Embryonic facial prominence (tissue), 1 donor: ENCODE data around the gene IKZF3.
"Not testable (repeated sequence)": the region's sequence is repeated elsewhere in the genome, so short reads cannot be mapped to it uniquely, and the experiment has no call there.

Source experiments
- DNase-seq: peaks from one replicate; pipeline ENCODE4 v3.0.0-alpha.2; 2016; ENCODE audit errors: extremely low spot score

Gene IKZF3

GRCh38 chr17:39855911-39856649 lies 8.0 kb downstream of the IKZF3 start:
- not testable (repeated sequence) for DNase-seq

GRCh38 chr17:39854909-39855308 lies 9.2 kb downstream of the IKZF3 start:
- no peak for DNase-seq

GRCh38 chr17:39852239-39852638 lies 11.9 kb downstream of the IKZF3 start:
- DNase-seq: no peak

GRCh38 chr17:39850186-39850585 lies 13.9 kb downstream of the IKZF3 start:
- not testable (repeated sequence) for DNase-seq

GRCh38 chr17:39848600-39848999 lies 15.5 kb downstream of the IKZF3 start:
- DNase-seq: no peak

- no peak for DNase-seq
Measured at GRCh38 chr17:39846205-39846604, 17.9 kb downstream of the IKZF3 start.

- DNase-seq: no peak
Measured at GRCh38 chr17:39845052-39845846, 18.9 kb downstream of the IKZF3 start.

GRCh38 chr17:39841134-39841683 lies 22.9 kb downstream of the IKZF3 start:
- no peak for DNase-seq

GRCh38 chr17:39838784-39839183 lies 25.3 kb downstream of the IKZF3 start:
- DNase-seq: no peak

GRCh38 chr17:39838057-39838456 lies 26.1 kb downstream of the IKZF3 start:
- DNase-seq: no peak

- no peak for DNase-seq
Measured at GRCh38 chr17:39836117-39836516, 28.0 kb downstream of the IKZF3 start.

- no peak for DNase-seq
Measured at GRCh38 chr17:39835038-39835786, 28.9 kb downstream of the IKZF3 start.

- DNase-seq: no peak
Measured at GRCh38 chr17:39834017-39834416, 30.1 kb downstream of the IKZF3 start.

GRCh38 chr17:39831588-39831987 lies 32.5 kb downstream of the IKZF3 start:
- DNase-seq: no peak

GRCh38 chr17:39828443-39828842 lies 35.7 kb downstream of the IKZF3 start:
- no peak for DNase-seq

GRCh38 chr17:39826334-39826733 lies 37.8 kb downstream of the IKZF3 start:
- DNase-seq: no peak

GRCh38 chr17:39823407-39824054 lies 40.6 kb downstream of the IKZF3 start:
- DNase-seq: no peak

GRCh38 chr17:39822051-39822451 lies 42.1 kb downstream of the IKZF3 start:
- no peak for DNase-seq

- no peak for DNase-seq
Measured at GRCh38 chr17:39820987-39821386, 43.1 kb downstream of the IKZF3 start.

GRCh38 chr17:39820541-39820940 lies 43.6 kb downstream of the IKZF3 start:
- no peak for DNase-seq

GRCh38 chr17:39818358-39819000 lies 45.6 kb downstream of the IKZF3 start:
- DNase-seq: no peak
